ENCODE results near the gene NSD2. TPM values are rescaled to one million over a fixed set of nuclear protein-coding genes. Genes with fewer than 3 reads are reported as not detected.

The NSD2 gene
- total and polyA plus RNA-seq, 4 donors, result 5.1 to 71.5 (median 11.6) TPM

DNA sequence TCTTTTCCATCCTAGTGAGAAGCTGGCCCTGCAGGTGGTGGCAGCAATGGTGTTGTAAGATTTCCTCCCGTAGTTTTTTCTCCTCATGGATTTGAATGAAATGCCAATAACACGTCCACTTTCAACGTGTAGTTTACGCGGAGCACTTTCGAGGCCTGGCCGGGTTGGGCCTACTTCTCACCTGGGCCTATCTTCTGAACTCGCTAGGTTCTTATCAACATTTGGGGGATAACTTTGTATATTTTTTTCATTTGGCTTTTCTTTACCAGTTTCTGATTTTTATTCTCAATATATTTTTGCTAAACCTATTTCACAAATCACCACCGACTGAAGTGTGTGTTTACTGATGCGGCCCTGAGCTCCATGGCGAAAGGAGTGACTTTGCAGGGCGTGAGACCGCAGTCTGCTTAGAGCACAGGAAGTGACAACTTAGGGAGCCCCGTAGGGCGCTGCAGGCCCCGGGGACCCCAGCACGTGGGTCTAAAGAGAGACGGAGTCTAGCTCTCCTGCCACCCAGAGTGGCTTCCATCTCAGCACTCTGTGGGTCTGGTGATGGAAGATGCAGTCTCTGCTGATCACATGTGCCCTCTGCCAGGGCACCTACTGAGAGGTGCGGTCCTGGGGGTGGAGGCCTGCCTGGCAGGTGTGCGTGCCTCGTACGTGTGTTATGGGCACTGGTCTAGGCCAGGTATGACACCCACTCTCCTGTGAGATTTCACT lies 108.4 kb downstream of the NSD2 start (continued):
- TF ChIP-seq FOXA2 (IDR thresholded peaks at IDR 0.05), result no peak
- no peak for TF ChIP-seq HNF4A (conservative IDR thresholded peaks at IDR 0.05)

DNA sequence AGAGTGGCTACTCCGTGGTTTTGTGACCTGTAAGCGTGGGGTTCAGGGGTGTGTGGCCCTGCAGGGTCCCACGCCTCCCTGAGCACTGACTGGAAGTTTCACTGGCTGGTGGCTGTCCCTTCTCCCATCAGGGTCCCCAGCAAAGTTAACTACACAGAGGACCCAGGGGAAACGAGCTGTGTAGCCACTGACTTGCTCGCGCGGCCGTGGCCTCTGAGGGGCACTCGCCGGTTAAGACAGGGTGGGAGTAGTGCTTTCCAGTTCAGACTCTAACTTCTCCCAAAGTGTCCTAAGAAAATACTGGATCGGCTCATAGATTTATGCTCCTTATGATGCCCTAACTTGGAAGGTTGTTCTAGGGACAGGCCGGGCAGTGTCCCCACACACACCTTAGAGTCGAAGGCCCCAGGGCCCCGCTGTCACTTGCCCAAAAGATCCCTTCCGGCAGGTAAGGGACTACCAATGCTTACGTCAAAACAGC lies 109.4 kb downstream of the NSD2 start:
- Histone ChIP-seq H3K4me1 (ENCODE audit: control insufficient read depth in 4 of 4, insufficient read depth in 4 of 4, low read length in 3 of 4) (no peaks in the 10 kb centered on the region), H3K36me3 (ENCODE audit: control insufficient read depth in 4 of 4, insufficient read depth in 3 of 4, low read depth in 1 of 4, low read length in 3 of 4) (peaks cover 20 to 84% (median 36%) of the 10 kb centered on the region in 4 donors), H3K27ac (ENCODE audit: low read depth in 1 of 2, low read length in 2 of 2) (no peak overlapping the region), H3K9me3 (ENCODE audit: control insufficient read depth in 4 of 4, low read length in 3 of 4) (no peaks in the 10 kb centered on the region), H3K27me3 (ENCODE audit: control insufficient read depth in 4 of 4, insufficient read depth in 4 of 4, low read length in 3 of 4) (no peaks in the 10 kb centered on the region), H3K4me3 (ENCODE audit: low read depth in 1 of 3, low read length in 3 of 3) (no peak overlapping the region), H3K9ac (ENCODE audit: low read depth in 1 of 2, low read length in 2 of 2) (no peak overlapping the region)
- WGBS, result 96% methylated on average over 16 of the region's 16 CpGs
- peak; percentile 27 for DNase-seq (ENCODE audit: low spot score)
- TF ChIP-seq GABPA (IDR thresholded peaks at IDR 0.05 in 1 of 2, conservative IDR thresholded peaks at IDR 0.05 in 1 of 2) (no peak), RXRA (IDR thresholded peaks at IDR 0.05) (no peak), YY1 (IDR thresholded peaks at IDR 0.05) (no peak), EGR1 (IDR thresholded peaks at IDR 0.05; ENCODE audit: low read depth in 2 of 2) (no peak), HNF4A (conservative IDR thresholded peaks at IDR 0.05) (no peak), CTCF (IDR thresholded peaks at IDR 0.05; ENCODE audit: low read depth, low read length, missing input control) (no peak), FOXA2 (IDR thresholded peaks at IDR 0.05) (no peak), SP1 (IDR thresholded peaks at IDR 0.05) (no peak), RAD21 (IDR thresholded peaks at IDR 0.05) (no peak), FOXA1 (IDR thresholded peaks at IDR 0.05) (no peak), NR2F2 (IDR thresholded peaks at IDR 0.05) (no peak), ZBTB33 (IDR thresholded peaks at IDR 0.05) (no peak), REST (IDR thresholded peaks at IDR 0.05) (no peak)
- TF ChIP-seq, protein P1, sequence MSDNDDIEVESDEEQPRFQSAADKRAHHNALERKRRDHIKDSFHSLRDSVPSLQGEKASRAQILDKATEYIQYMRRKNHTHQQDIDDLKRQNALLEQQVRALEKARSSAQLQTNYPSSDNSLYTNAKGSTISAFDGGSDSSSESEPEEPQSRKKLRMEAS (IDR thresholded peaks at IDR 0.05), result no peak
- TF ChIP-seq, protein P2, sequence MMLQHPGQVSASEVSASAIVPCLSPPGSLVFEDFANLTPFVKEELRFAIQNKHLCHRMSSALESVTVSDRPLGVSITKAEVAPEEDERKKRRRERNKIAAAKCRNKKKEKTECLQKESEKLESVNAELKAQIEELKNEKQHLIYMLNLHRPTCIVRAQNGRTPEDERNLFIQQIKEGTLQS (IDR thresholded peaks at IDR 0.05), result no peak

Data from liver (tissue), 9 donors.